GDM1 (cell line): ENCODE data around the gene IARS1.

Source experiments
- DNase-seq: peaks from one replicate; lab custom pipeline; 2025; lab: John Stamatoyannopoulos, UW

IARS1 gene

GRCh38 chr9:92293452-92294296, at the start of gene IARS1:
IARS1 (minus strand) TSS chr9:92293697; CDS start chr9:92289419, 4,278 bp downstream.
- peak; percentile 98 for DNase-seq

DNA sequence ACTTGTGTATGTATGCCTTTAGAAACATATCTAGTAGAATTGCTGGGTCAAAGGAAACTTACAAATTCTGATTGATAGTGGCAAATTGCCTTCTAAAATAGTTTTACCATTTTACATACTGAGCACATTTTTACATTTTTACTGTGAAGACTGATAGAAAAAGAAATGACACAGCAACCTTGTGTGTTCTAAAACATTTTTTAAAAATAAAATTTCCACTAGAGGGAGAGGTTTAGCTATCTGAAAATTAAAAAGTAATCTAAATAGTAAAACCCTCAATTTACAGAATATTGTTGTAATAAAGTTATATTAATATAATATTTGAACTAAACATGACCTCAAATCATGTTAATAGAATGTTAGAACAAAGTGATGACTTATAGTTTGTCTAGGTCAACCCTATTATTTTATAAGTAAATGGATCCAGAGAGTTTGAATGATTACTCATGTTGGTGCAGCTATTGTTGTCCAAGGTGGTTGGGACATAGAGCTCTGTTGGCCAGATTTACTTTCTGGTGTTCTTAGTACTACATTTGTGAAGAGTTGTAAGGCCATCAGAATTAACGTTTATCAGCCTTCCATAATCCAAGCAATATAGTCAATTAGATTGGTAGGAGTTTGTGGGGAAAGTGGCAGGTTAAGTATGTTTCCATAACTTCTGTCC, 49.5 kb upstream of the IARS1 start:
- no peak for DNase-seq

DNA sequence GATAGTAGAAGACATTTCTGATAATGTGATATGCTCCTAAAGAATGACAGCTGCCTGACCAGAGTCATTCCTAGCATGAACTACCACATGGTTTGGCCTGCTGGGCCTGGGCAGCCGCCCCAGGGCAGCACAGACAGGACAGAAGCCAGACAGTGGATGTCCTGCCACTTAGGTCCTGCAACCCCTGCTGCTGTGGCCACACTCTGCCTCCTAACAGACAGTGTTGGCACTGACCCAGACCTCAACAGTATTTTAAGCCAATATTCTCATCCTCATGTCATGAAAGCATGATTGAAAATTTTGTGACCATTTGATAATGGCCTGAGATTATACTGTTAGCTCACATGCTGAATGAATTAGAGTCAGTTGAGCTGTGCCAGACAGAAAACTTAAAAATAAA, 48.1 kb upstream of the IARS1 start:
- no peak for DNase-seq

DNA sequence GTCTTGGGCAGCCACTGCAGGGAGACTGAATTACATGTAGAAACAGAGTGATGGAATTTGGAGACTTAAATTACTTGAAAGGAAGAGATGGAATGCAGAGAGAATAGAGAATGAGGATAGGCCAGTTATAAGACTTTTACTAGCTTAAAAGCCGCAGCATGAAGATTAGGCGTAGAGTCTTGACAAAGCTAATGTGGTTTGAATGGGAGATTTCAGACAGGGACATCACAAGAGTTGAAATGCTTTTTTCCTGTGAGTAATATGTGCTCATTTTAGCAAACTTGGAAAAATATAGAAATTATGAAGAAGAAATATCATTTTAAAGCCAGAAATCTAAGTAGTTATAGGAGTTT, 39.8 kb upstream of the IARS1 start:
- DNase-seq = no peak

DNA sequence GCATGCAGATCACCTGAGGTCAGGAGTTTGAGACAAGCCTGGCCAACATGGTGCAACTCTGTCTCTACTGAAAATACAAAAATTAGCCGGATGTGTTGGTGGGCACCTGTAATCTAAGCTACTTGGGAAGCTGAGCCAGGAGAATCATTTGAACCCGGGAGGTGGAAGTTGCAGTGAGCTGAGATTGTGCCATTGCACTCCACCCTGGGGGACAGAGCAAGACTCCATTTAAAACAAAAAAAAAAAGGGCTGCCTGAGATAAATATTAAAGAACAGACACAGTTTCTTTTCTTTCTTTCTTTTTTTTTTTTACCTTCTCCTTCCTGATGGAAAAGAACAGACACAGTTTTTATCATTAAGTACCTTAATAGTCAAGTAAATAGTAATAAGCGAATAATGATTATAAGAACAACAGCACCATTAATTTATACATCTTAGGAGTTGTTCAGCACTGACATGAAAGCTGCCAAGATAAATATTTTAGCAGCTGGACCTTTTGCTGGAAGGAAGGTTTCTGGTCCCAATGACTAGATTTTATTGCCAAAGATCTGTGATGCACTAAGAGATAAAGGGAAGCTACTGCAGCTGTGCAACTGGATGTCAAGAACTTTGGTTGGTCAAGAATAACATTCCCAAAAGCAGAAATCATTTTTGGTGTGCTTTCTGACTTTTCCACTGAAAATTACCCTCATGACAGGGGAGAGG, 39.2 kb upstream of the IARS1 start:
- no peak for DNase-seq

DNA sequence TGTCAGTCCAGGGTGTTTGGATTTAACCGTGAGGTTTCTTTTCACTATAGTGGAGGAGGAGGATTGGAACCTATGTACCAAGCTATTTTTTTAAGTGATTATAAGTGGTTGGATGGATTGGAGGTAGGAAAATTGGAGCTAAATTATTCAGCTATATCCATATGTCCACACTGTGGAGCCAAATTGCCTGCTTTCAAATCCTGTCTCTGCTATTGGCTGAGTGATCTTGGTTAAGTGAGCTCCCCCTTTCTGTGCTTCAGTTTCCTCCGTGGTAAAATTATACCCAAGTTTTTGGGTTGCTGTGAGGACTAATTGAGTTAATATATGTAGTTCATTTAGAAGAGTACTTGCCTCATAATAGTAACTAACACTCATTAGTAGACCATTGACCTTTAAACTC, 34.7 kb upstream of the IARS1 start:
- DNase-seq = no peak

GRCh38 chr9:92327283-92327850, 33.9 kb upstream of the IARS1 start:
- DNase-seq = no peak

DNA sequence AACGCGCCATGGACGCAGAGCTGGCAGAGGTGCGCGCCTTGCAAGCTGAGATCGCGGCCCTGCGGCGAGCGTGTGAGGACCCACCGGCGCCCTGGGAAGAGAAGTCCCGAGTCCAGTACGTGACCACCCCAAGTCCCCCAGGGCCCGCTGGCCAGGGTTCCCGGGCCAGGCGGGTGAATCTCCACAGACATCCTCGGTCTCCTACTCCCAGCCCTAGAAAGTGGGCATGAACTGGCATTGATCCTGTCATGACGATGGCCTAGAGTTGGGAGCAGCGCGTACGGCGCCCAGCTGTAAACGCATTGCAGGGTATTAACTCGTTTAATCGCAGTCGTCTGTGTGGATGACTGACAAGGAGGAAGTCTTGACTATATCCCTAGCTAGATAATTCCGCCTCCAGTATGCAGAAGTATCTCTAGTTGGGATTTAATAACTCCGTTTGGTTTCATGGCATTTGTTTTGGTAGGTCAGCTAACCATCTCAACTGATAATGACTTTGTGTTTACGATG, 32.5 kb upstream of the IARS1 start:
- no peak for DNase-seq

DNA sequence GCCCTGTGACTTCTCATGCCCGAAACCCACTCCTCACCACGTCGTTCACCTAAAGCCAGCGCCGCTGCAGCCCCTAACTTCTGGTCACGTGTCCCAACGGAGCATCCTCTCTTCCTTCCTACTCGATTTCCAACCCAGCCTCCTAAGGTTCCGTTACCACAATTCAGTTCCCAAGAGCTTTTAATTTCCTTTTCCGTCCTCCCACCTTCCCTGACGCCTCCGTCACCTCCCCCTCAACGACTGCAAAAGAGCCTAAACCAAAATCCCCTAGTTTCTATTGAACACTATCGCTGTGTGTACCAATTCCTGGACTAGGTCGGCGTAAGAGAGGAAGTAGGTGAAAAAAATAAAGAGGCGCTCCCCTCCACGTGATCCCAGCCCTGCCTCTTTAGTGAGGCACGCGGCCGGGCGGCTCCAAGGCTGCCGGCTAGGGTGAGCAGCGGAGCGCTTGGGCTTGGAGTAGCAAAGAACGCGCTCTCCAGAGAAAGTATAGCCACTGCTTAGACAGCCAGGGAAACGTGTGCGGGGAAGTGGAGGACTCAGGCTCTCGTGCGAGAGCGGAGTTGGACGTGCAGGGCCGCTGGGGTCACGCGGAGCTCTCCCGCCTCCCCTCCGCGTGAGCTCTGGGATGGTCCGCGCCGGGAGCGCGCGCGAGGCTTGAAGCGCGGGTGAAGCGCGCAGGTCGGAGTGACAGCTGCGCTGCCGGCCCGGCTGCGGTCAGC, 31.9 kb upstream of the IARS1 start, which contains the start of the genes CENPP and NOL8:
Gene CENPP, plus strand, starts transcription at position 685 of the 722 bp plus-strand sequence.
Gene NOL8, minus strand, starts transcription at position 82 of the 722 bp plus-strand sequence. CDS start 1,189 bp downstream, outside the sequence.
- peak; percentile 82 for DNase-seq

GRCh38 chr9:92324889-92325268, 31.4 kb upstream of the IARS1 start:
- DNase-seq = no peak

DNA sequence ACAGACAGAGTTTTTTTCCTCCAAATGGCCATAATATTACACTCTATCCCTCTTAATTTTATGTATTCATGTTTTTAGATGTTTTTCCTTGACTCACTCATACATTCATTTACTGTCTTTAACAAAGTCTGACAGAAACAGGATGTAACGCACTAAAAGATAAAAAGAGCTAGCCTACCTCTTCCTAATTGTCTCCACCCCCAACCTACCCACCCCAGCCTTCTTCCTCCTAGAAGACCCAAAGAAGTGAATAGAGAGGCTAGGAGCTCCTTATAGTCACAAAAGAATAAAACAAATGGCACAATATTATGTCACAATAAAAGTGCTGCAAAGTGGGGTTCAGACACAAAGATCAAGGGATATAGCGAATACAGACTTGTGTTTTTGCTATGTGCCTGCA, 30.9 kb upstream of the IARS1 start:
- DNase-seq = no peak

DNA sequence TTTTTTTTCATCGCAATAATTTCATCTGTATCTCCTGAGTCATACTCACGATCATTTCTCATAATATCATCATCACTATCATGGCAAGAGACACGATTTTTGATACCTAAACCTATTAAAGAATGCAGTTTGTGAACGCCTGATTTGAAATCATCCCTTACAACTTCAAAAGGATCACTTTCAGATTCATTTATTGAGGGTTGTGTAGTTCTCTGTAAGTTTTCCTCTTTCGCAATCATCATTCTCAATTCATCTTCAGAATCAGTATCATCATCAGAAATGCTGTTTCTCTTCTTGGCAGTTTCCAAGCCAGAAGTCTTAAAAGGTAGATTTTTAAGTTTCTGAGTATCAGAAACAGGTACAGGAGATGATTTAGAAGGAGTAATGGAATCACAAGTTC, 22.0 kb upstream of the IARS1 start:
- DNase-seq = no peak

- DNase-seq = no peak
Measured at GRCh38 chr9:92313624-92314012, 20.1 kb upstream of the IARS1 start.

DNA sequence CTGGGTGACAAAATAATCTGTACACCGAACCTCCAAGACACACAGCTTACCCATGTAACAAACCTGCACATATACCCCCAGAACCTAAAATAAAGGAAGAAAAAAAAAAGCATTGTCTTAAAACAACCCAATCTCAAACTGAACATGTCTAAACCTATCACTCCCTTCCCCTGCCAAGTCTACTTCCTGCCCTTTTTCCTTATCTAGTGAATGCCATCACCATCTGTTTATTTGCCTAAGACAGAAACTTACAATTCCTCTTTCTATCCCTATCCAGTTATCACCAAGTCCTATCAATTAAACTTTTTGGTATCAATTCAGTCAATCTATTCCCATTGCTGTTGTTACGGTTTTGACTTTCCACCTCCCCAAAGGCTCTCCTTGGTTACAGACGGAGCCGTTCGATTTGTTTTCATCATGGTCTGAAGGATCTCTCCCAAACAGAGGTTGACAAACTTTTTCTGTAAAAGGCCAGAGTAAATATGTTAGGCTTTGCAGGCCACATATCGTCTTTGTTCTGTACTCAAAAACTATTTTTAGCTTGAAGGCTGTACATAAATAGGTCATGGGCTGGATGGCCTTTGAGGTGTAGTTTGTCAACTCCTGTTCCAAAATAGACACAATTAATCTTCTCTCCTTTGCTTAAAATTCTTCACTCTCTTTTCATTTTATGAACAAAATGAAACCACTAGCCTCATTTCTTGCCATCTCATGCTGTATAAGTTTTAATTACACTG, 19.6 kb upstream of the IARS1 start:
- DNase-seq = peak; percentile 13

- no peak for DNase-seq
Measured at GRCh38 chr9:92310562-92310961, 17.1 kb upstream of the IARS1 start.

DNA sequence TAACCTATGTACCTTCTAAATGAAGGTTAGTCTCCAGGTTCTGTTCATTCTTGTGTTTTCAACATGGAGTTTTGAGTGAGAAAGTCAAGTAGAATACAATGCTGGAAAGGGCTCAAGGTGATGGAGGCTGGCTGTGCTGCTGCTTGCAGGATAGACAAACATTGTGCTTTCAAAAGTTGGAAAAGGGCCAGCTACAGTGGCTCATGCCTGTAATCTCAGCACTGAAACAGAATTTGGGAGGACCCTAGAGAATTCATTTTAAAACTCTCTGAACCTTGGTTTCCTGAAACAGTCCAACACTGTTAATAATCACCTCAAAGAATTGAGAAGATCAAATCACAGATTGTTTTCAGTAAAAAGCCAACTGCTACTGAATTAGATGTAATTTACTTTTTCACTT, 15.4 kb upstream of the IARS1 start:
- no peak for DNase-seq

DNA sequence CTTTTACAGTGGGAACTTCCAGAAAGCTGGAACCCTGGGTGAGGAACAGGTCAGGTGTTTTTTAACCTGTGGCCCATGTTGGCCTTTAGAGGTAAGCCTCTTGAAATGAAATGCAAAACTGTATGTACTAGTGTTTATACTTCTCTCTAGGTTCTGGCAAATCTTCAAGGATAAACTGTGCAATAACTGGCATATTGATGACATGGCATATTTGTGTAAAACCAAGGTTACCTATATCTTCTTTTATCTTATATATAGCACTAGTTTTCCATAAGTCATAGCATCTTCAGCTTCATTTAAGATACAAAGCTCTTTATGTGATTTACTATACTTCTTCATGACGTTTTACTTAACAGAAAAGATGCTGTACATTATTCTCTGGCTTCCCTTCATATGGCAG, 7.4 kb upstream of the IARS1 start:
- DNase-seq = no peak

- no peak for DNase-seq
Measured at GRCh38 chr9:92299116-92299515, 5.6 kb upstream of the IARS1 start.

DNA sequence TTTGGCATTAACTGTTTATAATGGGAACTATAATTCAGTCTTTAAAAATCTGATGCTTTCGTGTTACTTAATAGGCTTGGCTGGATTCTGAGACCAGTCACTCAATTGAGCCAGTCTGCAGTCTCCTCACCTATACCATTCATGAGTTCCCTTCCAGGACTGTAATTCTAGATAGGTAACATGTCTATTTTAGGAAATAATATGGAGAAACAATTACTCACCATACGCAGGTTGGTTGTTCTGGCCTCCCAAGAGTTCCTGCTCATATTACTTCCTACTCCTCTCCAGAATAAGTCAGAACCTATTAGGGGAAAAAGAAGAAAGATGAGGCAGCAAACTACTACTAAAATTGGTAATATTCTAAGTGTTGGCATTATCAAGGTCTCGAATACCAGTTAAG, 4.5 kb upstream of the IARS1 start:
- no peak for DNase-seq

DNA sequence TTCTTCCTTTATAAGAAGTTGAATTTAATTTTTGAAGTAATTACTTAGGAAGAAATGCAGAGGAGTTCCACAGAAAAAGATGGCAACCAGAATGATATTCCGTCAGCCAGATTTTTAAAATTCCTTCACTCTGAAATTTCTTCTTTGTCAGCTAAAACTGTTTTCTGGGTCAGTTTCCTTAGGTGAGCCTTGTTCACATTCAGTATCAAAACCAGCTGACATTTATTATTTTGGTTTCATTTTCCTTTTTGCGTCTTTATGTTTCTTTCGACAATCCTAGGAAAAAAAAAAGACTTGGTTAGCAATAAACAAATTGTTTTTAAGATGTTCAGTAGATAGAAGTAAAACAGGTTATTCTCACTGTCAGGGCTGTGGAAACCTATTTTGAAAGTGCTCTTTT, 4.1 kb upstream of the IARS1 start:
- no peak for DNase-seq

DNA sequence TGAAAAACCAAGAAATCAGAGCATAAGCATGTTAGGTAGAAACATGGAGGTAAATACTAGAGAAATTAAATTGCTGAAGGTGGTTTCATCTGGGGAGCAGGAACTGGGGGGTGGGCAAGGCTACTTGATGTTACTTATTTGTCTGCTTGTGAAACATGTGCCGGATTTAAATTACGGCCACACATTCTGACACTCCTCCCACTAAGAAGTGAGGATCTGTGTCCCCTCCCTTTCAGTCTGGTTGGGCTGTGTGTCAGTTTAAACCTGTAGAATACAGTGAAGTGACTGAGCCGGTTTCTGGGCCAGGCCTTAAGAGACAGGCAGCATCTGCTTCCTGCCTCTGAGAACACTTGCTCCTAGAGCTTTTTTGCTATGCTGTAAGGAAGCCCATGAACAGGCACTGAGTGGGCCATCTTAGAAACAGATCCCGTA, 2.3 kb upstream of the IARS1 start:
- peak; percentile 44 for DNase-seq
